Sigmoid colon (tissue), 7 donors: ENCODE results near the gene SBF2. TPM values are rescaled to one million over a fixed set of nuclear protein-coding genes. Genes with fewer than 3 reads are reported as not detected.

ENCODE experiments used
- DNase-seq: peaks from one replicate; pipeline ENCODE4 v3.0.0-alpha.2; 2019
- H3K27ac ChIP-seq, 4 donors: fragments of 200-600 bp; sonication (generic); one replicate each; pipeline ENCODE4 v1.5.1; 2016 to 2019; ENCODE audit warnings: mild to moderate bottlenecking in 1 of 4
- H3K27me3 ChIP-seq, 3 donors: fragments of 200-600 bp; sonication (generic); one replicate each; pipeline ENCODE4 v1.5.1; 2019; ENCODE audit warnings: mild to moderate bottlenecking in 1 of 3
- H3K36me3 ChIP-seq, 4 donors: fragments of 200-600 bp; sonication (generic); one replicate each; pipeline ENCODE4 v1.5.1; 2016 to 2019
- H3K4me1 ChIP-seq, 4 donors: fragments of 200-600 bp; sonication (generic); one replicate each; pipeline ENCODE4 v1.5.1; 2017 to 2019
- H3K4me3 ChIP-seq, 4 donors: fragments of 200-600 bp; sonication (generic); one replicate each; pipeline ENCODE4 v1.5.1; 2017 to 2019; ENCODE audit warnings: mild to moderate bottlenecking in 2 of 4, moderate library complexity in 1 of 4
- H3K9me3 ChIP-seq, 4 donors: fragments of 200-600 bp in 3 of 4; sonication (generic) in 3 of 4; one replicate each; pipeline versions ENCODE4 v1.5.1 to v1.6.1; 2013 to 2019
- EP300 ChIP-seq, 4 donors: sonication (generic); formaldehyde crosslinking; IDR thresholded peaks; one replicate each; pipeline ENCODE4 v1.6.1; 2017; ENCODE audit warnings: antibody characterized with exemption in 4 of 4
- POLR2A ChIP-seq, 2 donors: fragments of 450-650 bp; IDR thresholded peaks; one replicate each; pipeline ENCODE4 v1.6.1; 2016; ENCODE audit warnings: antibody characterized with exemption in 2 of 2, mild to moderate bottlenecking in 2 of 2, moderate library complexity in 2 of 2
- POLR2AphosphoS5 ChIP-seq, 4 donors: sonication (generic); formaldehyde crosslinking; IDR thresholded peaks; one replicate each; pipeline ENCODE4 v1.6.1; 2017; ENCODE audit warnings: antibody characterized with exemption in 4 of 4
- WGBS, 2 donors: extraction: QIAGEN DNeasy Blood & Tissue Kit; methylation state at CpG; one replicate each; pipeline ENCODE4 v1.1.7; 2013; 5-methylcytosine and 5-hydroxymethylcytosine counted together
- intact Hi-C: fragments of 100-400 bp; cut with DNase I; formaldehyde crosslinking; loops from one replicate; pipeline ENCODE4 v1.15.1; 2023
- polyA plus RNA-seq, 3 donors: library from polyadenylated mRNA; stranded (reverse); fragments of 200-250 nt; gene quantifications; one replicate each; pipeline ENCODE4 v1.2.3, GENCODE V29; 2013
- total RNA-seq, 4 donors: library from RNA; depleted of rRNA; stranded (reverse); fragments of >200 nt; gene quantifications; one replicate each; pipeline ENCODE4 v1.1.0, GENCODE V29; 2016
- TF ChIP-seq, protein P1 (sequence below), 4 experiments: fragments of 450-650 bp in 3 of 4; fragments of 200-600 bp in 1 of 4; IDR thresholded peaks; one replicate each; pipeline ENCODE4 v1.5.1; 2016 to 2019; ENCODE audit warnings: antibody characterized with exemption in 4 of 4, mild to moderate bottlenecking in 3 of 4, moderate library complexity in 2 of 4
- donor health status: healthy with polysubstance abuse.
- donor health status: Bipolar disorder and iron deficiency.
- donor health status: healthy.

The SBF2 gene
- total and polyA plus RNA-seq, 7 donors, result 9.5 to 67.5 (median 47.1) TPM

- Histone ChIP-seq H3K36me3 (no peaks in the 10 kb centered on the region), H3K27me3 (no peaks in the 10 kb centered on the region), H3K9me3 (no peaks in the 10 kb centered on the region), H3K4me3 (no peak overlapping the region), H3K27ac (no peak overlapping the region), H3K4me1 (peaks cover 0 to 24% (median 16%) of the 10 kb centered on the region in 4 donors)
- intact Hi-C loops, result no loop called here
- DNase-seq, result no peak
- TF ChIP-seq POLR2A (IDR thresholded peaks at IDR 0.05) (no peak), POLR2AphosphoS5 (IDR thresholded peaks at IDR 0.05) (no peak), EP300 (IDR thresholded peaks at IDR 0.05) (no peak)
- TF ChIP-seq, protein P1, sequence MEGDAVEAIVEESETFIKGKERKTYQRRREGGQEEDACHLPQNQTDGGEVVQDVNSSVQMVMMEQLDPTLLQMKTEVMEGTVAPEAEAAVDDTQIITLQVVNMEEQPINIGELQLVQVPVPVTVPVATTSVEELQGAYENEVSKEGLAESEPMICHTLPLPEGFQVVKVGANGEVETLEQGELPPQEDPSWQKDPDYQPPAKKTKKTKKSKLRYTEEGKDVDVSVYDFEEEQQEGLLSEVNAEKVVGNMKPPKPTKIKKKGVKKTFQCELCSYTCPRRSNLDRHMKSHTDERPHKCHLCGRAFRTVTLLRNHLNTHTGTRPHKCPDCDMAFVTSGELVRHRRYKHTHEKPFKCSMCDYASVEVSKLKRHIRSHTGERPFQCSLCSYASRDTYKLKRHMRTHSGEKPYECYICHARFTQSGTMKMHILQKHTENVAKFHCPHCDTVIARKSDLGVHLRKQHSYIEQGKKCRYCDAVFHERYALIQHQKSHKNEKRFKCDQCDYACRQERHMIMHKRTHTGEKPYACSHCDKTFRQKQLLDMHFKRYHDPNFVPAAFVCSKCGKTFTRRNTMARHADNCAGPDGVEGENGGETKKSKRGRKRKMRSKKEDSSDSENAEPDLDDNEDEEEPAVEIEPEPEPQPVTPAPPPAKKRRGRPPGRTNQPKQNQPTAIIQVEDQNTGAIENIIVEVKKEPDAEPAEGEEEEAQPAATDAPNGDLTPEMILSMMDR (IDR thresholded peaks at IDR 0.05), result no peak
These were observed 180.2 kb downstream of the SBF2 start for GRCh38 chr11:10113852-10114251.

DNA sequence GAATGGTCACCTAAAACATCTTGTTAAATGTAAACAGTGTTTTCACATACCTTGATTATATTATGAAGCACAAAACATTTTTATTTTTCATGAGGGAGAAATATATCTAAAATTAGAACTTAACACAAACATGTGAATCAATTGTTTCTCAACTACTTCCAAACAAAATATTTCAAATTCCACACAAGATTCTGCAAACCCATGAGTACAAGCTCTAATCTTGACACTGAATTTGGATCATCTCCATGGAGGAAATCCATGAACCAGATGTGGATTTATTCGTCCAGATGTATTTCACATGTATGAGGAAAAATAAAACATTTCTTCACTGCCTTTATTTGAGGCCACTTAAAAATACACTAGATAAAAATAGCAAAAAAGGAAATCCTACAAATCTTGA lies 184.2 kb downstream of the SBF2 start:
- no peaks in the 10 kb centered on the region for H3K36me3 ChIP-seq
- no peak overlapping the region for H3K4me3 ChIP-seq
- H3K4me1 ChIP-seq, result peaks cover 0 to 34% (median 25%) of the 10 kb centered on the region in 4 donors
- H3K27me3 ChIP-seq, result no peaks in the 10 kb centered on the region
- no peaks in the 10 kb centered on the region for H3K9me3 ChIP-seq
- no peak for DNase-seq
- WGBS, 2 donors, result 58 to 87% methylated on average over 1 of the region's 1 CpG
- intact Hi-C loops, result no loop called here
- TF ChIP-seq POLR2AphosphoS5 (IDR thresholded peaks at IDR 0.05), result peak in 2 of 4 donors; percentile 41 to 57
- TF ChIP-seq, protein P1 (IDR thresholded peaks at IDR 0.05), result no peak
- no peak for TF ChIP-seq POLR2A (IDR thresholded peaks at IDR 0.05)
- peak overlapping the region; percentile 19 to 72 (median 44) for H3K27ac ChIP-seq

DNA sequence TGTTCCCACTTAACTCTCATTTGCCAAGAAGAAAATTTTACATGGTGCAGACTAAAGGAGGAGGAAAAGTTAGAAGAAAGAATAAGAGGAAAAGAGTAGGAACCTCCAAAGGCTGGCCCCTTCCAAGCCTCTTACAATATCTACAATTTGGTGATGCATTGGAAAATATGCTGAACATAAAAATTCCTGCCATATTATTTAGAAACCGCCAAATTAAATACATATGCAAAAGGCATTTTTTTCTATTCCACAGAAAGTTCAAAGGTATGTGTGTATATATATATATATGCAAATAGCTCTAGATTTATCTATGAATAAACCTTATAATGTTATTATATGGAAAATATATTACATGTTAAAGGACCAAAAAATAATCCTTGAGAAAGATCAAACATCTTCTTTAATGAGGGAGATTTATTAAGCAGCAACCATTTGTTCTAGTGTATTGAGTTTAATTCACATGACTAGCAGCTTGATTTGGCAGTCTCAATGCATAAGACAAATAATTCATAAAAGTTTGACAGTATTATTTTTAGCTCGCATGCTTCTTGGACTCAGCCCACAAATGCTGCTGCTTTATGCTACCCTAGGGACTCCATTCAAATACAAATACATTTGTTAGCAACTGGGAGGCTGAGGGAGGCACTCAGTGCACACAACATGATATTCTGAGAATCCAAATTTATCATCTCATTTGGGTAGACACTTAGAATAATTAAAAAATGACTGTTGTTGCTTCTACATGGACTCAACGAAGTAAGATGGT lies 184.9 kb downstream of the SBF2 start:
- H3K9me3 ChIP-seq, result no peaks in the 10 kb centered on the region
- peak in 1 of 4 donors; percentile 17 for TF ChIP-seq EP300 (IDR thresholded peaks at IDR 0.05)
- TF ChIP-seq POLR2AphosphoS5 (IDR thresholded peaks at IDR 0.05), result peak in 3 of 4 donors; percentile 42 to 54 (median 51)
- TF ChIP-seq, protein P1 (IDR thresholded peaks at IDR 0.05), result no peak
- no peaks in the 10 kb centered on the region for H3K36me3 ChIP-seq
- DNase-seq, result no peak
- no peaks in the 10 kb centered on the region for H3K27me3 ChIP-seq
- peak overlapping the region; percentile 19 to 72 (median 44) for H3K27ac ChIP-seq
- peaks cover 0 to 33% (median 23%) of the 10 kb centered on the region in 4 donors for H3K4me1 ChIP-seq
- WGBS, 2 donors, result 61 to 66% methylated on average over 3 of the region's 3 CpGs
- H3K4me3 ChIP-seq, result no peak overlapping the region
- intact Hi-C loops, result no loop called here

DNA sequence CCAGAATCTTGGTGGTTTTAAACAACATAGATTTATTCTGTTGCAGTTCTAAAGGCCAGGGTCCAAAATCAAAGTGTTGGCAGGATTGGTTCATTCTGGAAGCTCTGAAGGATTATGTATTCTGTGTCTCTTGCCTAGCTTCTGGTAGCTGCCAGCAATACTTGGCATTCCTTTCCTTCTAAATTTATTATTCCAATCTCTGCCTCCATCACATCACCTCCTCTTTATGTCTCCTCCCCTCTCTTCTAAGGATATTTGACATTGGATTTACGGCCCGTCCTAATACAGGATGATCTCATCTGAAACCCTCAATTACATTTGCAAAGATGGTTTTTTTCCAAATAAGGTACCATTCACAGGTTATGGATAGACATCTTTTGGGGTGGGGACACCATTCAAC lies 186.5 kb downstream of the SBF2 start:
- Histone ChIP-seq H3K4me3 (no peak overlapping the region), H3K36me3 (no peaks in the 10 kb centered on the region), H3K9me3 (no peaks in the 10 kb centered on the region), H3K27ac (no peak overlapping the region), H3K27me3 (no peaks in the 10 kb centered on the region), H3K4me1 (peaks cover 0 to 33% (median 23%) of the 10 kb centered on the region in 4 donors)
- TF ChIP-seq EP300 (IDR thresholded peaks at IDR 0.05), result no peak
- no peak for DNase-seq
- intact Hi-C loops, result no loop called here
- WGBS, 2 donors, result 89 to 95% methylated on average over 2 of the region's 2 CpGs

- WGBS, 2 donors, result 96 to 98% methylated on average over 4 of the region's 4 CpGs
These were observed 196.4 kb downstream of the SBF2 start for GRCh38 chr11:10097615-10098014.

More at GRCh38 chr11:10097615-10098014, 196.4 kb downstream of the SBF2 start:
- no peak for DNase-seq
- Histone ChIP-seq H3K9me3 (peaks cover 0 to 10% (median 3%) of the 10 kb centered on the region in 4 donors), H3K36me3 (no peaks in the 10 kb centered on the region), H3K27me3 (no peaks in the 10 kb centered on the region), H3K27ac (no peak overlapping the region), H3K4me3 (no peak overlapping the region), H3K4me1 (peaks cover 0 to 7% (median 5%) of the 10 kb centered on the region in 4 donors)
- intact Hi-C loops, result no loop called here
- TF ChIP-seq, protein P1 (IDR thresholded peaks at IDR 0.05), result no peak
- no peak for TF ChIP-seq EP300 (IDR thresholded peaks at IDR 0.05)
- no peak for TF ChIP-seq POLR2AphosphoS5 (IDR thresholded peaks at IDR 0.05)
- no peak for TF ChIP-seq POLR2A (IDR thresholded peaks at IDR 0.05)
